Measurements from ENCODE around the gene TRIM33.

TRIM33 gene

DNA sequence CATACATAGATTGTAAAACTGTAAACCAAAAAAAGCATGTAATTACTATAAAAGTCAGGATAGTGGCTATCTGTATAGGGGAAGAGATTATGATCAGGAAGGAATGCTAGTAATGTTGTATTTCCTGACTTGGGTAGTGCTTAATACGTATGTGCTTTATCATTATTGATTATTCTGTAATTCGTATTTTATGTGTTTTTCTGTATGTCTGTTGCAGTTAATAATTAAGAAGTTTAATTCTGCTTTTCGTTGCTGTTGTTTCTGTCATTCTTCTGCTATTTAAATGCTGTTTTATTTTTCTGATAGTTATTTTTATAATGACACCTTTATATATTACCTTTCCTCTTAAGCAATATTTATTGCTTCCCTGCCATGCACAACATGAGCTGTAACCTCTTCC, 29.3 kb upstream of the TRIM33 start:
- H3K9ac ChIP-seq (ENCODE audit: low read depth, low read length, poor library complexity): no peak overlapping the region
- no peak overlapping the region for H3K14ac ChIP-seq (ENCODE audit: low read length)
- H2BK12ac ChIP-seq (ENCODE audit: low read length): no peak overlapping the region
- no peak overlapping the region for H2BK15ac ChIP-seq (ENCODE audit: low read length)
- H2AFZ ChIP-seq (ENCODE audit: low read length): no peak overlapping the region
- no peak overlapping the region for H3K27ac ChIP-seq (replicated peaks; ENCODE audit: low read length)
- no peaks in the 10 kb centered on the region for H3K36me3 ChIP-seq (replicated peaks in 1 of 2; ENCODE audit: control insufficient read depth in 2 of 2, insufficient read depth in 2 of 2, low read length in 2 of 2)
- no peak for DNase-seq (ENCODE audit: low spot score)
- H3K79me1 ChIP-seq (ENCODE audit: low read depth, low read length): no peaks in the 10 kb centered on the region
- no peak overlapping the region for H3K23ac ChIP-seq (ENCODE audit: low read depth, low read length, poor library complexity)
- peaks cover 0 to 3% of the 10 kb centered on the region in 2 donors for H3K9me3 ChIP-seq (replicated peaks in 1 of 2; ENCODE audit: control insufficient read depth in 2 of 2, insufficient read depth in 1 of 2, low read depth in 1 of 2, low read length in 2 of 2)
- H3K18ac ChIP-seq (ENCODE audit: low read length): no peak overlapping the region
- H3K4me2 ChIP-seq (ENCODE audit: insufficient read depth, low read length, poor library complexity, severe bottlenecking): no peak overlapping the region
- no peak overlapping the region for H2BK120ac ChIP-seq (ENCODE audit: low read depth, low read length)
- no CpG with 5 or more reads among the region's 3 CpGs for WGBS, 2 donors (ENCODE audit: extremely low coverage in 2 of 2, insufficient read length in 2 of 2, insufficient replicate concordance in 1 of 2)
- no peak overlapping the region for H3K4ac ChIP-seq (ENCODE audit: low read length)
- no peak overlapping the region for H3K4me3 ChIP-seq (ENCODE audit: low read length in 2 of 2)
- no peak overlapping the region for H2BK5ac ChIP-seq (ENCODE audit: low read length)
- no peak overlapping the region for H4K91ac ChIP-seq (ENCODE audit: low read depth, low read length, poor library complexity)
- no peaks in the 10 kb centered on the region for H3K27me3 ChIP-seq (ENCODE audit: control insufficient read depth in 3 of 3, insufficient read depth in 3 of 3, low read depth in 1 of 3, low read length in 3 of 3)
- H3K4me1 ChIP-seq (ENCODE audit: control insufficient read depth in 2 of 2, insufficient read depth in 1 of 2, low read depth in 1 of 2, low read length in 2 of 2): peaks cover 0 to 2% of the 10 kb centered on the region in 2 donors
- H2AK5ac ChIP-seq (ENCODE audit: low read depth, low read length): no peak overlapping the region
- no peak overlapping the region for H4K8ac ChIP-seq (ENCODE audit: low read depth, low read length)

DNA sequence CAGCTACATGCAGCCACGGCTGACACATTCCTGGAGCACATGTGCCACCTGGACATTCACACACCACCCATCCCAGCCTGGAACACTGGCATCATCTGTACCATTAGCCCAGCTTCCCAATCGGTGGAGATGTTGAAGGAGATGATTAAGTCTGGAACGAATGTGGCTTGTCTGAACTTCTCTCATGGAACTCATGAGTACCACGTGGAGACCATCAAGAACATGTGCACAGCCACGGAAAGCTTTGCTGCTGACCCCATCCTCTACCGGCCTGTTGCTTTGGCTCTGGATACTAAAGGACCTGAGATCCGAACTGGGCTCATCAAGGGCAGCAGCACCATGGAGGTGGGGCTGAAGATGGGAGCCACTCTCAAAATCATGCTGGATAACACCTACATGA, 25.0 kb upstream of the TRIM33 start:
- Histone ChIP-seq H2AFZ (ENCODE audit: low read length) (no peak overlapping the region), H3K27me3 (ENCODE audit: control insufficient read depth in 3 of 3, insufficient read depth in 3 of 3, low read depth in 1 of 3, low read length in 3 of 3) (peaks cover 0 to 4% (median 0%) of the 10 kb centered on the region in 3 experiments), H3K27ac (replicated peaks; ENCODE audit: low read length) (no peak overlapping the region), H2BK12ac (ENCODE audit: low read length) (no peak overlapping the region), H3K9ac (ENCODE audit: low read depth, low read length, poor library complexity) (no peak overlapping the region), H3K4me1 (ENCODE audit: control insufficient read depth in 2 of 2, insufficient read depth in 1 of 2, low read depth in 1 of 2, low read length in 2 of 2) (peaks cover 0 to 2% of the 10 kb centered on the region in 2 donors), H2BK15ac (ENCODE audit: low read length) (no peak overlapping the region), H3K4me2 (ENCODE audit: insufficient read depth, low read length, poor library complexity, severe bottlenecking) (no peak overlapping the region), H2BK5ac (ENCODE audit: low read length) (no peak overlapping the region), H3K79me1 (ENCODE audit: low read depth, low read length) (no peaks in the 10 kb centered on the region), H2AK5ac (ENCODE audit: low read depth, low read length) (no peak overlapping the region), H3K9me3 (replicated peaks in 1 of 2; ENCODE audit: control insufficient read depth in 2 of 2, insufficient read depth in 1 of 2, low read depth in 1 of 2, low read length in 2 of 2) (peaks cover 0 to 3% of the 10 kb centered on the region in 2 donors), H3K4ac (ENCODE audit: low read length) (no peak overlapping the region), H3K23ac (ENCODE audit: low read depth, low read length, poor library complexity) (no peak overlapping the region), H3K14ac (ENCODE audit: low read length) (no peak overlapping the region), H3K4me3 (ENCODE audit: low read length in 2 of 2) (no peak overlapping the region), H3K36me3 (replicated peaks in 1 of 2; ENCODE audit: control insufficient read depth in 2 of 2, insufficient read depth in 2 of 2, low read length in 2 of 2) (no peaks in the 10 kb centered on the region), H4K91ac (ENCODE audit: low read depth, low read length, poor library complexity) (no peak overlapping the region), H3K18ac (ENCODE audit: low read length) (no peak overlapping the region), H2BK120ac (ENCODE audit: low read depth, low read length) (no peak overlapping the region), H4K8ac (ENCODE audit: low read depth, low read length) (no peak overlapping the region)
- no CpG with 5 or more reads among the region's 7 CpGs for WGBS, 2 donors (ENCODE audit: extremely low coverage in 2 of 2, insufficient read length in 2 of 2, insufficient replicate concordance in 1 of 2)
- no peak for DNase-seq (ENCODE audit: low spot score)

DNA sequence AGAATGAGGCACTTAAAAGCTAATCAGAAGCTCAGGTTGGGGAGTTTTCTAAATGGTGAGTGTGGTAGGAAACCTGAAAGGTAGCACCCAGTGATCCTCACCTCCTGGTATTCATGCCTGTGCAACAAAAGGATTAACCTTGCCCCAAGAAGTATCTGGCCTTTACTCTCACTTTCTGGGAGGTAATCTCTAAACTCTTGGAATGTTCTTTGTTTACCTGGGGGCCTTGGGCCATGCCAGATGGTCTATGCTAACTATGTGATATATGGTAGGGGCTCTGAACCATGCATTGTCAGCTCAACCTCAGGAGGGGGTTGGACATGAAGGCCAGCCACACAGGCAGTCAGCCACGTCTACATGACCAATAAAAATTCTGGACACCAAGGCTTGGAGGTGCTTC, 24.4 kb upstream of the TRIM33 start:
- no peak overlapping the region for H3K9ac ChIP-seq (ENCODE audit: low read depth, low read length, poor library complexity)
- H2BK120ac ChIP-seq (ENCODE audit: low read depth, low read length): no peak overlapping the region
- H2BK15ac ChIP-seq (ENCODE audit: low read length): no peak overlapping the region
- peaks cover 0 to 7% (median 0%) of the 10 kb centered on the region in 3 experiments for H3K27me3 ChIP-seq (ENCODE audit: control insufficient read depth in 3 of 3, insufficient read depth in 3 of 3, low read depth in 1 of 3, low read length in 3 of 3)
- DNase-seq (ENCODE audit: low spot score): no peak
- no peak overlapping the region for H3K23ac ChIP-seq (ENCODE audit: low read depth, low read length, poor library complexity)
- no peak overlapping the region for H3K27ac ChIP-seq (replicated peaks; ENCODE audit: low read length)
- no peak overlapping the region for H2BK5ac ChIP-seq (ENCODE audit: low read length)
- no peak overlapping the region for H3K18ac ChIP-seq (ENCODE audit: low read length)
- H3K4me3 ChIP-seq (ENCODE audit: low read length in 2 of 2): no peak overlapping the region
- H2BK12ac ChIP-seq (ENCODE audit: low read length): no peak overlapping the region
- H3K9me3 ChIP-seq (replicated peaks in 1 of 2; ENCODE audit: control insufficient read depth in 2 of 2, insufficient read depth in 1 of 2, low read depth in 1 of 2, low read length in 2 of 2): peaks cover 0 to 3% of the 10 kb centered on the region in 2 donors
- no peak overlapping the region for H2AFZ ChIP-seq (ENCODE audit: low read length)
- H3K4ac ChIP-seq (ENCODE audit: low read length): no peak overlapping the region
- no peaks in the 10 kb centered on the region for H3K79me1 ChIP-seq (ENCODE audit: low read depth, low read length)
- no CpG with 5 or more reads among the region's 1 CpG for WGBS, 2 donors (ENCODE audit: extremely low coverage in 2 of 2, insufficient read length in 2 of 2, insufficient replicate concordance in 1 of 2)
- H3K14ac ChIP-seq (ENCODE audit: low read length): no peak overlapping the region
- peaks cover 0 to 2% of the 10 kb centered on the region in 2 donors for H3K4me1 ChIP-seq (ENCODE audit: control insufficient read depth in 2 of 2, insufficient read depth in 1 of 2, low read depth in 1 of 2, low read length in 2 of 2)
- no peaks in the 10 kb centered on the region for H3K36me3 ChIP-seq (replicated peaks in 1 of 2; ENCODE audit: control insufficient read depth in 2 of 2, insufficient read depth in 2 of 2, low read length in 2 of 2)
- no peak overlapping the region for H3K4me2 ChIP-seq (ENCODE audit: insufficient read depth, low read length, poor library complexity, severe bottlenecking)
- no peak overlapping the region for H4K91ac ChIP-seq (ENCODE audit: low read depth, low read length, poor library complexity)
- H4K8ac ChIP-seq (ENCODE audit: low read depth, low read length): no peak overlapping the region
- no peak overlapping the region for H2AK5ac ChIP-seq (ENCODE audit: low read depth, low read length)

DNA sequence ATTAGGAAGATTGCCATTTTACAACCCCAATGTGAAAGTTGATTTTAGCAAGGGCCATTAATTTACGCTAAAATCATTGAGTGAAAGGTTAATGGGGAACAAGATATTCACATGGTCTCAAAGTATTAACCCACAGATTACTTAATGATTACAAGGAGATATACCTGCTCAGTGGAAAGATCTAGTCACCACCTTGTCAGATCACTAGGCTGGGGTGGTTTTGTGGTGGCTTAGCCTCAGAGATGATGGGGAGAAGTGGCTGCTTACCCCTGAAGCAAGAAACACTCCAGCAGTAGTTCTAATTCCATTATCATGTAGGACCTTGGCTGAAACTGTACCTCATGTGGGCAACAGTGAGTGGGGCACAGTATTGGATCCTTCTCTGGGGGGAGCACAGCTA, 20.1 kb upstream of the TRIM33 start:
- H4K91ac ChIP-seq (ENCODE audit: low read depth, low read length, poor library complexity): no peak overlapping the region
- no peak overlapping the region for H2BK120ac ChIP-seq (ENCODE audit: low read depth, low read length)
- H3K4ac ChIP-seq (ENCODE audit: low read length): no peak overlapping the region
- H3K4me3 ChIP-seq (ENCODE audit: low read length in 2 of 2): peak overlapping the region in 1 of 2 donors; percentile 16
- H3K18ac ChIP-seq (ENCODE audit: low read length): peak overlapping the region; percentile 5
- WGBS, 2 donors (ENCODE audit: extremely low coverage in 2 of 2, insufficient read length in 2 of 2, insufficient replicate concordance in 1 of 2): no CpG with 5 or more reads among the region's 1 CpG
- H3K27me3 ChIP-seq (ENCODE audit: control insufficient read depth in 3 of 3, insufficient read depth in 3 of 3, low read depth in 1 of 3, low read length in 3 of 3): peaks cover 0 to 7% (median 0%) of the 10 kb centered on the region in 3 experiments
- H2BK15ac ChIP-seq (ENCODE audit: low read length): no peak overlapping the region
- DNase-seq (ENCODE audit: low spot score): no peak
- peaks cover 0 to 2% of the 10 kb centered on the region in 2 donors for H3K9me3 ChIP-seq (replicated peaks in 1 of 2; ENCODE audit: control insufficient read depth in 2 of 2, insufficient read depth in 1 of 2, low read depth in 1 of 2, low read length in 2 of 2)
- no peak overlapping the region for H4K8ac ChIP-seq (ENCODE audit: low read depth, low read length)
- H3K9ac ChIP-seq (ENCODE audit: low read depth, low read length, poor library complexity): no peak overlapping the region
- H3K14ac ChIP-seq (ENCODE audit: low read length): no peak overlapping the region
- H3K36me3 ChIP-seq (replicated peaks in 1 of 2; ENCODE audit: control insufficient read depth in 2 of 2, insufficient read depth in 2 of 2, low read length in 2 of 2): no peaks in the 10 kb centered on the region
- no peak overlapping the region for H3K4me2 ChIP-seq (ENCODE audit: insufficient read depth, low read length, poor library complexity, severe bottlenecking)
- H3K23ac ChIP-seq (ENCODE audit: low read depth, low read length, poor library complexity): no peak overlapping the region
- peaks cover 0 to 2% of the 10 kb centered on the region in 2 donors for H3K4me1 ChIP-seq (ENCODE audit: control insufficient read depth in 2 of 2, insufficient read depth in 1 of 2, low read depth in 1 of 2, low read length in 2 of 2)
- no peak overlapping the region for H2BK5ac ChIP-seq (ENCODE audit: low read length)
- H2AK5ac ChIP-seq (ENCODE audit: low read depth, low read length): no peak overlapping the region
- H2BK12ac ChIP-seq (ENCODE audit: low read length): no peak overlapping the region
- H3K79me1 ChIP-seq (ENCODE audit: low read depth, low read length): no peaks in the 10 kb centered on the region
- no peak overlapping the region for H3K27ac ChIP-seq (replicated peaks; ENCODE audit: low read length)
- no peak overlapping the region for H2AFZ ChIP-seq (ENCODE audit: low read length)

Measured in neuronal stem cell (in vitro differentiated cells).